ENCODE data around the gene SLC38A10. TPM values are rescaled to one million over a fixed set of nuclear protein-coding genes. Genes with fewer than 3 reads are reported as not detected.

The SLC38A10 gene
- total and polyA plus RNA-seq, 2 of the 13 experiments (the other 11 are each of a cell fraction or from before 2014, with no cell fraction given), result 23.4 to 55.8 TPM

DNA sequence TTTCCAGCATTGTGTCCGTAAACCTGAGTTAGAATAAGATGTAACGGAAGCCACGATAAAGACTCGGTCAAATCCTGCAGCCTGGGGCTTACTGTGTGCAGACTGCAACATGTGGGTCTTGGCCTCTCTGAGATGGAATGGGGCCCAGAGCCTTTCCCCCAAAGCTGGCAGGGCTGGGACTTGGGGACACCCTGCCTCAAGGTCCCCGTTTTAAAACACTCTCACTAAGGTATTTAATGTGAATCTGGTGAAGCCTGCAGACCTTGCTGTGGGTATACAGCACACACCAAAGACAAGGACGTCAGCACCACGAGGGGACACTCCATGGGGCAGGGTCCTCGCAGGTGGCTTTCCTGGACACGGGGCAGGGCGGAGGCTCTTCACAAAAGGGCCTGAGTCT is 53.9 kb downstream of the SLC38A10 start (continued):
- TF ChIP-seq, protein P1, sequence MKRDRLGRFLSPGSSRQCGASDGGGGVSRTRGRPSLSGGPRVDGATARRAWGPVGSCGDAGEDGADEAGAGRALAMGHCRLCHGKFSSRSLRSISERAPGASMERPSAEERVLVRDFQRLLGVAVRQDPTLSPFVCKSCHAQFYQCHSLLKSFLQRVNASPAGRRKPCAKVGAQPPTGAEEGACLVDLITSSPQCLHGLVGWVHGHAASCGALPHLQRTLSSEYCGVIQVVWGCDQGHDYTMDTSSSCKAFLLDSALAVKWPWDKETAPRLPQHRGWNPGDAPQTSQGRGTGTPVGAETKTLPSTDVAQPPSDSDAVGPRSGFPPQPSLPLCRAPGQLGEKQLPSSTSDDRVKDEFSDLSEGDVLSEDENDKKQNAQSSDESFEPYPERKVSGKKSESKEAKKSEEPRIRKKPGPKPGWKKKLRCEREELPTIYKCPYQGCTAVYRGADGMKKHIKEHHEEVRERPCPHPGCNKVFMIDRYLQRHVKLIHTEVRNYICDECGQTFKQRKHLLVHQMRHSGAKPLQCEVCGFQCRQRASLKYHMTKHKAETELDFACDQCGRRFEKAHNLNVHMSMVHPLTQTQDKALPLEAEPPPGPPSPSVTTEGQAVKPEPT (CRISPR knock-in tag; IDR thresholded peaks at IDR 0.05; ENCODE audit: low read depth), result no peak
- TF ChIP-seq NFKB2 (CRISPR knock-in tag; IDR thresholded peaks at IDR 0.05; ENCODE audit: borderline replicate concordance), result no peak
- TF ChIP-seq EHMT2 (IDR thresholded peaks at IDR 0.05; ENCODE audit: borderline replicate concordance, low read depth, low read length), result no peak
- TF ChIP-seq SRSF1 (optimal IDR thresholded peaks at IDR 0.05; ENCODE audit: low read depth, low read length), result no peak
- no peak for TF ChIP-seq NKX3-1 (CRISPR knock-in tag; IDR thresholded peaks at IDR 0.05)
- 0 out of 2 replicates have a peak, but pooled peaks have one; percentile 62 for TF ChIP-seq ZNF605 (CRISPR knock-in tag; IDR thresholded peaks at IDR 0.05)
- TF ChIP-seq KDM6A (CRISPR knock-in tag; IDR thresholded peaks at IDR 0.05; ENCODE audit: low read depth), result no peak
- TF ChIP-seq, protein P2, sequence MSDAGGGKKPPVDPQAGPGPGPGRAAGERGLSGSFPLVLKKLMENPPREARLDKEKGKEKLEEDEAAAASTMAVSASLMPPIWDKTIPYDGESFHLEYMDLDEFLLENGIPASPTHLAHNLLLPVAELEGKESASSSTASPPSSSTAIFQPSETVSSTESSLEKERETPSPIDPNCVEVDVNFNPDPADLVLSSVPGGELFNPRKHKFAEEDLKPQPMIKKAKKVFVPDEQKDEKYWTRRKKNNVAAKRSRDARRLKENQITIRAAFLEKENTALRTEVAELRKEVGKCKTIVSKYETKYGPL (CRISPR knock-in tag; IDR thresholded peaks at IDR 0.05), result no peak
- TF ChIP-seq, protein P3, sequence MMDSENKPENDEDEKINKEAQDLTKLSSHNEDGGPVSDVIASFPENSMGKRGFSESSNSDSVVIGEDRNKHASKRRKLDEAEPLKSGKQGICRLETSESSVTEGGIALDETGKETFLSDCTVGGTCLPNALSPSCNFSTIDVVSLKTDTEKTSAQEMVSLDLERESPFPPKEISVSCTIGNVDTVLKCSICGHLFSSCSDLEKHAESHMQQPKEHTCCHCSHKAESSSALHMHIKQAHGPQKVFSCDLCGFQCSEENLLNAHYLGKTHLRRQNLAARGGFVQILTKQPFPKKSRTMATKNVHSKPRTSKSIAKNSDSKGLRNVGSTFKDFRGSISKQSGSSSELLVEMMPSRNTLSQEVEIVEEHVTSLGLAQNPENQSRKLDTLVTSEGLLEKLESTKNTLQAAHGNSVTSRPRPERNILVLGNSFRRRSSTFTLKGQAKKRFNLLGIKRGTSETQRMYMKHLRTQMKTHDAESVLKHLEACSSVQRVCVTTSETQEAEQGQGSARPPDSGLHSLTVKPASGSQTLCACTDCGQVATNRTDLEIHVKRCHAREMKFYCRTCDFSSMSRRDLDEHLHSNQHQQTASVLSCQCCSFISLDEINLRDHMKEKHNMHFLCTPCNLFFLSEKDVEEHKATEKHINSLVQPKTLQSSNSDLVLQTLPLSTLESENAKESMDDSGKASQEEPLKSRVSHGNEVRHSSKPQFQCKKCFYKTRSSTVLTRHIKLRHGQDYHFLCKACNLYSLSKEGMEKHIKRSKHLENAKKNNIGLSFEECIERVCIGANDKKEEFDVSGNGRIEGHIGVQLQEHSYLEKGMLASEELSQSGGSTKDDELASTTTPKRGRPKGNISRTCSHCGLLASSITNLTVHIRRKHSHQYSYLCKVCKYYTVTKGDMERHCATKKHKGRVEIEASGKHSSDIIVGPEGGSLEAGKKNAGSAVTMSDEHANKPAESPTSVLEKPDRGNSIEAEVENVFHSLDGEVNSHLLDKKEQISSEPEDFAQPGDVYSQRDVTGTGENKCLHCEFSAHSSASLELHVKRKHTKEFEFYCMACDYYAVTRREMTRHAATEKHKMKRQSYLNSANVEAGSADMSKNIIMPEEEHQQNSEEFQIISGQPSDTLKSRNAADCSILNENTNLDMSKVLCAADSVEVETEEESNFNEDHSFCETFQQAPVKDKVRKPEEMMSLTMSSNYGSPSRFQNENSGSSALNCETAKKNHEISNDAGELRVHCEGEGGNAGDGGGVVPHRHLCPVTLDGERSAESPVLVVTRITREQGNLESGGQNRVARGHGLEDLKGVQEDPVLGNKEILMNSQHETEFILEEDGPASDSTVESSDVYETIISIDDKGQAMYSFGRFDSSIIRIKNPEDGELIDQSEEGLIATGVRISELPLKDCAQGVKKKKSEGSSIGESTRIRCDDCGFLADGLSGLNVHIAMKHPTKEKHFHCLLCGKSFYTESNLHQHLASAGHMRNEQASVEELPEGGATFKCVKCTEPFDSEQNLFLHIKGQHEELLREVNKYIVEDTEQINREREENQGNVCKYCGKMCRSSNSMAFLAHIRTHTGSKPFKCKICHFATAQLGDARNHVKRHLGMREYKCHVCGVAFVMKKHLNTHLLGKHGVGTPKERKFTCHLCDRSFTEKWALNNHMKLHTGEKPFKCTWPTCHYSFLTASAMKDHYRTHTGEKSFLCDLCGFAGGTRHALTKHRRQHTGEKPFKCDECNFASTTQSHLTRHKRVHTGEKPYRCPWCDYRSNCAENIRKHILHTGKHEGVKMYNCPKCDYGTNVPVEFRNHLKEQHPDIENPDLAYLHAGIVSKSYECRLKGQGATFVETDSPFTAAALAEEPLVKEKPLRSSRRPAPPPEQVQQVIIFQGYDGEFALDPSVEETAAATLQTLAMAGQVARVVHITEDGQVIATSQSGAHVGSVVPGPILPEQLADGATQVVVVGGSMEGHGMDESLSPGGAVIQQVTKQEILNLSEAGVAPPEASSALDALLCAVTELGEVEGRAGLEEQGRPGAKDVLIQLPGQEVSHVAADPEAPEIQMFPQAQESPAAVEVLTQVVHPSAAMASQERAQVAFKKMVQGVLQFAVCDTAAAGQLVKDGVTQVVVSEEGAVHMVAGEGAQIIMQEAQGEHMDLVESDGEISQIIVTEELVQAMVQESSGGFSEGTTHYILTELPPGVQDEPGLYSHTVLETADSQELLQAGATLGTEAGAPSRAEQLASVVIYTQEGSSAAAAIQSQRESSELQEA (CRISPR knock-in tag; IDR thresholded peaks at IDR 0.05; ENCODE audit: not compliant biosample characterization), result peak; percentile 9
- TF ChIP-seq ZNF20 (CRISPR knock-in tag; IDR thresholded peaks at IDR 0.05), result no peak
- TF ChIP-seq, protein P4, sequence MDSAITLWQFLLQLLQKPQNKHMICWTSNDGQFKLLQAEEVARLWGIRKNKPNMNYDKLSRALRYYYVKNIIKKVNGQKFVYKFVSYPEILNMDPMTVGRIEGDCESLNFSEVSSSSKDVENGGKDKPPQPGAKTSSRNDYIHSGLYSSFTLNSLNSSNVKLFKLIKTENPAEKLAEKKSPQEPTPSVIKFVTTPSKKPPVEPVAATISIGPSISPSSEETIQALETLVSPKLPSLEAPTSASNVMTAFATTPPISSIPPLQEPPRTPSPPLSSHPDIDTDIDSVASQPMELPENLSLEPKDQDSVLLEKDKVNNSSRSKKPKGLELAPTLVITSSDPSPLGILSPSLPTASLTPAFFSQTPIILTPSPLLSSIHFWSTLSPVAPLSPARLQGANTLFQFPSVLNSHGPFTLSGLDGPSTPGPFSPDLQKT (CRISPR knock-in tag; IDR thresholded peaks at IDR 0.05; ENCODE audit: borderline replicate concordance), result no peak
- TF ChIP-seq FOXC1 (CRISPR knock-in tag; IDR thresholded peaks at IDR 0.05; ENCODE audit: borderline replicate concordance), result 0 out of 2 replicates have a peak, but pooled peaks have one; percentile 17
- TF ChIP-seq NFRKB (IDR thresholded peaks at IDR 0.05), result no peak
- TF ChIP-seq JUN (CRISPR knock-in tag; IDR thresholded peaks at IDR 0.05), result no peak
- no peak; the same call in 1 of the 2 replicates for TF ChIP-seq POLR2AphosphoS2 (IDR thresholded peaks at IDR 0.05; ENCODE audit: low read depth, low read length)
- no peak for TF ChIP-seq ZNF207 (IDR thresholded peaks at IDR 0.05; ENCODE audit: borderline replicate concordance)
- TF ChIP-seq ZNF614 (CRISPR knock-in tag; IDR thresholded peaks at IDR 0.05; ENCODE audit: borderline replicate concordance), result no peak
- TF ChIP-seq HIVEP1 (CRISPR knock-in tag; IDR thresholded peaks at IDR 0.05), result 0 out of 2 replicates have a peak, but pooled peaks have one; percentile 18
- TF ChIP-seq CBX2 (IDR thresholded peaks at IDR 0.05; ENCODE audit: low read depth, low read length), result no peak
- TF ChIP-seq CBX2 (CRISPR knock-in tag; IDR thresholded peaks at IDR 0.05; ENCODE audit: low read depth), result no peak

Data from HepG2 (cell line).